Measurements from ENCODE around the gene SPINK4.

Gene SPINK4

DNA sequence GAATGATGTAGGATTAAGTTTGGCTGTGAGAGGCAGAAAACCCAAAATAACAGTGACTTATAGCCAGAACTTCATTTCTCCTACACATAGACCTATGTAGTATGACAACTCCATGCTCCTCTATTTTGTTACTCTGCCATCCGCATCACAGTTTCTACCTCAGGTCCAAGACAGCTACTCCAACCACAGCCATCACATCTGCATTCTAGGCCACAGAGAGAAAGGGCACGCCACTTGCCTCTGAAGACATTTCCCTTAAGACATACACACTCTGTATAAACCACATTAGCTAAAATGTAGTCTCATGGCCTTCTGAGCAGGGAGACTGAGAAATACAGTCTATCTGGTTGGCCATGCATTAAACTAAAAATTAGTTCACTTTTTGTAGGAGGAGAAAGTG, 10.0 kb downstream of the SPINK4 start:
- TF ChIP-seq EZH2phosphoT487 (IDR thresholded peaks at IDR 0.05; ENCODE audit: borderline replicate concordance, low read length): no peak
- TF ChIP-seq, protein P1, sequence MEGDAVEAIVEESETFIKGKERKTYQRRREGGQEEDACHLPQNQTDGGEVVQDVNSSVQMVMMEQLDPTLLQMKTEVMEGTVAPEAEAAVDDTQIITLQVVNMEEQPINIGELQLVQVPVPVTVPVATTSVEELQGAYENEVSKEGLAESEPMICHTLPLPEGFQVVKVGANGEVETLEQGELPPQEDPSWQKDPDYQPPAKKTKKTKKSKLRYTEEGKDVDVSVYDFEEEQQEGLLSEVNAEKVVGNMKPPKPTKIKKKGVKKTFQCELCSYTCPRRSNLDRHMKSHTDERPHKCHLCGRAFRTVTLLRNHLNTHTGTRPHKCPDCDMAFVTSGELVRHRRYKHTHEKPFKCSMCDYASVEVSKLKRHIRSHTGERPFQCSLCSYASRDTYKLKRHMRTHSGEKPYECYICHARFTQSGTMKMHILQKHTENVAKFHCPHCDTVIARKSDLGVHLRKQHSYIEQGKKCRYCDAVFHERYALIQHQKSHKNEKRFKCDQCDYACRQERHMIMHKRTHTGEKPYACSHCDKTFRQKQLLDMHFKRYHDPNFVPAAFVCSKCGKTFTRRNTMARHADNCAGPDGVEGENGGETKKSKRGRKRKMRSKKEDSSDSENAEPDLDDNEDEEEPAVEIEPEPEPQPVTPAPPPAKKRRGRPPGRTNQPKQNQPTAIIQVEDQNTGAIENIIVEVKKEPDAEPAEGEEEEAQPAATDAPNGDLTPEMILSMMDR (IDR thresholded peaks at IDR 0.05; ENCODE audit: low read depth, low read length, poor library complexity, severe bottlenecking): no peak
- no peaks in the 10 kb centered on the region for H3K27me3 ChIP-seq (ENCODE audit: control insufficient read depth, low read length)
- peaks cover 22% of the 10 kb centered on the region for H3K4me1 ChIP-seq (ENCODE audit: control insufficient read depth, low read length)
- H3F3A ChIP-seq (ENCODE audit: control insufficient read depth, insufficient read depth): 0 out of 2 replicates have a peak, but pooled peaks cover 6% of the 10 kb centered on the region
- no peaks in the 10 kb centered on the region for H4K20me1 ChIP-seq (ENCODE audit: control insufficient read depth, insufficient read depth, low read depth, low read length)
- no peaks in the 10 kb centered on the region for H3K9me3 ChIP-seq (ENCODE audit: control insufficient read depth, insufficient read depth, low read length)
- H3K27ac ChIP-seq (ENCODE audit: low read depth, low read length): no peak overlapping the region
- H3K4me3 ChIP-seq (ENCODE audit: low read length): no peak overlapping the region
- H3K4me2 ChIP-seq (ENCODE audit: low read length): no peak overlapping the region
- H3K79me2 ChIP-seq (ENCODE audit: control insufficient read depth, low read length): no peaks in the 10 kb centered on the region
- H3K9me2 ChIP-seq (replicated peaks; ENCODE audit: control insufficient read depth, low read length): no peaks in the 10 kb centered on the region
- H3K36me3 ChIP-seq (ENCODE audit: control insufficient read depth, low read length): peaks cover 23% of the 10 kb centered on the region

DNA sequence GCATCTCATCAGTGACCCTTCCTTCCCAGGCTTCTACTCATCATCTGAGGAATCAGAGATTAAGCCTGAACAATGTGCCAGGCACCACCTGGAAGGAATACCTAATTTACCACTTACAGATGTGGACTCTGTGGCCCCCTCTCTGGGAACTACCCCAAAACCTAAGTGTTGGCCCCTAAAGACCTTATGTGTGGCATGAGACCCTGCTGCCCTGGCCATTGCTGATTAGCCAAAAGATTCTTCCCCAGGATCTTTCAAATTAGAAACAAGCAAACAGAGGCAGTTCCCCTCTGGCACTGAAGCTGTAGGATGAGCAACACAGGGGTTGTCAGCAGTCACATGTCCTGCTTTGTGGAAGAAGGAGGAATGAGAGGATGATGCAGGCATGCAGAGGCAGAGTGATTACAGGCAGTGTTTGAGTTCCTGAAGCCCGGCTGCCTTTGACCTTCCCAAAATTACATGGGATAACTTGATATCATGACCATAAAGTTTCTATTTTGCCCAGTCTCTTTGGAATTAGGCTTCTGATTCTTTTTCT, 10.6 kb downstream of the SPINK4 start:
- H3K4me3 ChIP-seq (ENCODE audit: low read length): no peak overlapping the region
- H3K27me3 ChIP-seq (ENCODE audit: control insufficient read depth, low read length): no peaks in the 10 kb centered on the region
- H3F3A ChIP-seq (ENCODE audit: control insufficient read depth, insufficient read depth): 0 out of 2 replicates have a peak, but pooled peaks cover 6% of the 10 kb centered on the region
- H3K9me3 ChIP-seq (ENCODE audit: control insufficient read depth, insufficient read depth, low read length): no peaks in the 10 kb centered on the region
- no peaks in the 10 kb centered on the region for H3K79me2 ChIP-seq (ENCODE audit: control insufficient read depth, low read length)
- H3K9me2 ChIP-seq (replicated peaks; ENCODE audit: control insufficient read depth, low read length): no peaks in the 10 kb centered on the region
- no peaks in the 10 kb centered on the region for H4K20me1 ChIP-seq (ENCODE audit: control insufficient read depth, insufficient read depth, low read depth, low read length)
- no peak overlapping the region for H3K27ac ChIP-seq (ENCODE audit: low read depth, low read length)
- no peak overlapping the region for H3K4me2 ChIP-seq (ENCODE audit: low read length)
- peaks cover 29% of the 10 kb centered on the region for H3K36me3 ChIP-seq (ENCODE audit: control insufficient read depth, low read length)
- H3K4me1 ChIP-seq (ENCODE audit: control insufficient read depth, low read length): peaks cover 22% of the 10 kb centered on the region
- TF ChIP-seq EZH2phosphoT487 (IDR thresholded peaks at IDR 0.05; ENCODE audit: borderline replicate concordance, low read length): no peak
- TF ChIP-seq, protein P1 (IDR thresholded peaks at IDR 0.05; ENCODE audit: low read depth, low read length, poor library complexity, severe bottlenecking): no peak

- Histone ChIP-seq H3K4me2 (ENCODE audit: low read length) (no peak overlapping the region), H3K4me1 (ENCODE audit: control insufficient read depth, low read length) (peaks cover 14% of the 10 kb centered on the region), H3K9me2 (replicated peaks; ENCODE audit: control insufficient read depth, low read length) (no peaks in the 10 kb centered on the region), H3K79me2 (ENCODE audit: control insufficient read depth, low read length) (peaks cover 7% of the 10 kb centered on the region), H3K36me3 (ENCODE audit: control insufficient read depth, low read length) (peaks cover 65% of the 10 kb centered on the region), H3K27me3 (ENCODE audit: control insufficient read depth, low read length) (no peaks in the 10 kb centered on the region), H3K4me3 (ENCODE audit: low read length) (no peak overlapping the region), H3K27ac (ENCODE audit: low read depth, low read length) (no peak overlapping the region), H3K9me3 (ENCODE audit: control insufficient read depth, insufficient read depth, low read length) (no peaks in the 10 kb centered on the region), H4K20me1 (ENCODE audit: control insufficient read depth, insufficient read depth, low read depth, low read length) (no peaks in the 10 kb centered on the region), H3F3A (ENCODE audit: control insufficient read depth, insufficient read depth) (0 out of 2 replicates have a peak, but pooled peaks cover 6% of the 10 kb centered on the region)
- TF ChIP-seq, protein P1 (IDR thresholded peaks at IDR 0.05; ENCODE audit: low read depth, low read length, poor library complexity, severe bottlenecking): no peak
- TF ChIP-seq EZH2phosphoT487 (IDR thresholded peaks at IDR 0.05; ENCODE audit: borderline replicate concordance, low read length): no peak
Observed at GRCh38 chr9:33254211-33254610, 14.2 kb downstream of the SPINK4 start.

All from DOHH2 (cell line).